Measurements from ENCODE around the gene CLIC3.

The CLIC3 gene

GRCh38 chr9:136947028-136947891, 49.1 kb downstream of the CLIC3 start:
- no peak for DNase-seq (ENCODE audit: low read depth)
- no peak for TF ChIP-seq CTCF (IDR thresholded peaks at IDR 0.05; ENCODE audit: control insufficient read depth, extremely low read depth, insufficient read depth)
- no peak overlapping the region for H3K4me3 ChIP-seq (ENCODE audit: low read depth, low read length)

- H3K4me3 ChIP-seq (ENCODE audit: low read depth, low read length): no peak overlapping the region
- no peak for TF ChIP-seq CTCF (IDR thresholded peaks at IDR 0.05; ENCODE audit: control insufficient read depth, extremely low read depth, insufficient read depth)
- DNase-seq (ENCODE audit: low read depth): no peak
Measured at GRCh38 chr9:136946228-136947027, 49.9 kb downstream of the CLIC3 start.

- TF ChIP-seq CTCF (IDR thresholded peaks at IDR 0.05; ENCODE audit: control insufficient read depth, extremely low read depth, insufficient read depth): no peak
- DNase-seq (ENCODE audit: low read depth): no peak
- no peak overlapping the region for H3K4me3 ChIP-seq (ENCODE audit: low read depth, low read length)
Measured at GRCh38 chr9:136945333-136946227, 50.8 kb downstream of the CLIC3 start.
